Breast epithelium (tissue), 4 donors: ENCODE data around the gene TAS2R39. TPM values are rescaled to one million over a fixed set of nuclear protein-coding genes. Genes with fewer than 3 reads are reported as not detected.

ENCODE experiments used
- DNase-seq, 2 donors: peaks; one replicate each; pipeline ENCODE4 v3.0.0-alpha.2; 2019; ENCODE audit warnings: low spot score in 2 of 2
- H3K27ac ChIP-seq, 2 donors: fragments of 200-600 bp; sonication (generic) in 1 of 2; one replicate each; pipeline ENCODE4 v1.5.1; 2016 to 2019; ENCODE audit warnings: mild to moderate bottlenecking in 1 of 2
- H3K27me3 ChIP-seq, 2 donors: fragments of 200-600 bp; sonication (generic) in 1 of 2; one replicate each; pipeline versions ENCODE4 v1.5.1 to v1.6.0; 2017 to 2019; ENCODE audit warnings: control low read depth in 1 of 2, mild to moderate bottlenecking in 1 of 2
- H3K36me3 ChIP-seq: fragments of 200-600 bp; one replicate; pipeline ENCODE4 v1.5.1; 2019
- H3K4me1 ChIP-seq, 2 donors: fragments of 200-600 bp; sonication (generic); one replicate each; pipeline ENCODE4 v1.5.1; 2016 to 2019; ENCODE audit warnings: control low read depth in 1 of 2
- H3K4me3 ChIP-seq, 3 donors: fragments of 200-600 bp; sonication (generic); 1 replicate in 2 of 3; 2 replicates in 1 of 3; pipeline ENCODE4 v1.5.1; 2016 to 2019; ENCODE audit warnings: mild to moderate bottlenecking in 3 of 3, moderate library complexity in 2 of 3
- H3K9me3 ChIP-seq, 2 donors: fragments of 200-600 bp; sonication (generic) in 1 of 2; one replicate each; pipeline ENCODE4 v1.5.1; 2016 to 2019; ENCODE audit warnings: control low read depth in 1 of 2
- CTCF ChIP-seq, 3 donors: fragments of 450-650 bp; IDR thresholded peaks; one replicate each; pipeline ENCODE4 v1.5.1; 2016 to 2017; ENCODE audit warnings: antibody characterized with exemption in 3 of 3, mild to moderate bottlenecking in 3 of 3, moderate library complexity in 3 of 3
- POLR2A ChIP-seq: fragments of 450-650 bp; IDR thresholded peaks from one replicate; pipeline ENCODE4 v1.6.1; 2016; ENCODE audit warnings: antibody characterized with exemption, mild to moderate bottlenecking, moderate library complexity
- POLR2AphosphoS5 ChIP-seq, 3 donors: sonication (generic); formaldehyde crosslinking; IDR thresholded peaks; one replicate each; pipeline ENCODE4 v1.6.1; 2017; ENCODE audit warnings: antibody characterized with exemption in 3 of 3
- intact Hi-C: fragments of 100-400 bp; cut with DNase I; formaldehyde crosslinking; loops from one replicate; pipeline ENCODE4 v1.15.1; 2023; ENCODE audit warnings: low total_unique reads
- total RNA-seq, 3 donors: library from RNA; depleted of rRNA; stranded (reverse); fragments of >200 nt; gene quantifications; one replicate each; pipeline ENCODE4 v1.1.0, GENCODE V29; 2016

Gene TAS2R39
- total RNA-seq, 3 donors from 2014 or later: not detected

DNA sequence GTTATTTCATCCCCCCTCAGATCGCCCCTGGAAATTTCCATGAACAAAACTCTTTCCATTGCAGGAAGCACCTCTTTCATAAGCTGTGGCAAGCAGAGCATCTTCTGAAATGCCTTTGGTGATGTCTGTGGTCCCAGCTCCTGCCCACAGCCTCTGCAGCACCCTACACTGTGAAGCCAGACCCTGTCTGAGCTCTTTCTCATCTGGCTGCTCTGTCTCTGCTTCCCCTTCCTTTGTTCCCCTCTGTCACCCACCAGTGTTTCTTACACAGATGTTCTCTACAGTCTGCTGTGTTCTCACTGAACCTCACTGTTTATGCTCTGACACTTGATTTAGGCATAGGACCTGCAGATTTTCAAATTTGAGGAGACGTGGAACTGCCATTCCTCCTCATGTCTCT, 1.9 kb upstream of the TAS2R39 start:
- no peak for DNase-seq
- intact Hi-C loops: no loop called here
- Histone ChIP-seq H3K27ac (no peak overlapping the region), H3K4me1 (no peaks in the 10 kb centered on the region), H3K36me3 (no peaks in the 10 kb centered on the region), H3K4me3 (no peak overlapping the region), H3K9me3 (peaks cover 6 to 15% of the 10 kb centered on the region in 2 donors), H3K27me3 (no peaks in the 10 kb centered on the region)
- TF ChIP-seq CTCF (IDR thresholded peaks at IDR 0.05): no peak
- TF ChIP-seq POLR2AphosphoS5 (IDR thresholded peaks at IDR 0.05): no peak
- no peak for TF ChIP-seq POLR2A

GRCh38 chr7:143185551-143185950, 2.3 kb downstream of the TAS2R39 start:
- intact Hi-C loops: no loop called here
- no peak for TF ChIP-seq POLR2A
- no peak for TF ChIP-seq POLR2AphosphoS5 (IDR thresholded peaks at IDR 0.05)
- no peak for TF ChIP-seq CTCF (IDR thresholded peaks at IDR 0.05)
- DNase-seq: no peak
- H3K9me3 ChIP-seq: no peaks in the 10 kb centered on the region
- H3K27me3 ChIP-seq: no peaks in the 10 kb centered on the region
- H3K36me3 ChIP-seq: no peaks in the 10 kb centered on the region
- no peak overlapping the region for H3K4me3 ChIP-seq
- H3K4me1 ChIP-seq: no peaks in the 10 kb centered on the region
- H3K27ac ChIP-seq: no peak overlapping the region

- H3K4me1 ChIP-seq: no peaks in the 10 kb centered on the region
- H3K9me3 ChIP-seq: no peaks in the 10 kb centered on the region
- H3K4me3 ChIP-seq: no peak overlapping the region
- intact Hi-C loops: no loop called here
- TF ChIP-seq POLR2AphosphoS5 (IDR thresholded peaks at IDR 0.05): no peak
- no peak for TF ChIP-seq CTCF (IDR thresholded peaks at IDR 0.05)
- TF ChIP-seq POLR2A: no peak
- H3K27me3 ChIP-seq: no peaks in the 10 kb centered on the region
- no peak for DNase-seq
- no peak overlapping the region for H3K27ac ChIP-seq
- no peaks in the 10 kb centered on the region for H3K36me3 ChIP-seq
Measured at GRCh38 chr7:143188994-143189393, 5.8 kb downstream of the TAS2R39 start.

- intact Hi-C loops: no loop called here
- TF ChIP-seq POLR2AphosphoS5 (IDR thresholded peaks at IDR 0.05) (no peak), POLR2A (no peak), CTCF (IDR thresholded peaks at IDR 0.05) (no peak)
- H3K4me3 ChIP-seq: no peak overlapping the region
- H3K27me3 ChIP-seq: no peaks in the 10 kb centered on the region
- no peak for DNase-seq
- no peak overlapping the region for H3K27ac ChIP-seq
- H3K9me3 ChIP-seq: no peaks in the 10 kb centered on the region
- H3K4me1 ChIP-seq: no peaks in the 10 kb centered on the region
- no peaks in the 10 kb centered on the region for H3K36me3 ChIP-seq
Measured at GRCh38 chr7:143193880-143194279, 10.7 kb downstream of the TAS2R39 start.

DNA sequence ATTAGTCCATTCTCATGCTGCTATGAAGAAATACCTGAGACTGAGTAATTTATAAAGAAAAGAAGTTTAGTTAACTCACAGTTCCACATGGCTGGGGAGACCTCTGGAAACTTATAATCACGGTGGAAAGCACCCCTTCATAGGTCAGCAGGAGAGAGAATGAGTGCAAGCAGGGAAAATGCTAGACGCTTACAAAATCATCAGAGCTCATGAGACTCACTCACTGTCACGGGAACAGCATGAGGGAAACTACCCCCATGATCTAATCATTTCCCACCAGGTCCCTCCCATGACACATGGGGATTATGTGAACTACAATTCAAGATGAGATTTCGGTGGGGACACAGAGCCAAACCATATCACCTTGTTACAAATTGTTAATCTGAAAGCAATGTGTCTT, 15.8 kb downstream of the TAS2R39 start:
- TF ChIP-seq POLR2A (no peak), POLR2AphosphoS5 (IDR thresholded peaks at IDR 0.05) (no peak)
- Histone ChIP-seq H3K9me3 (no peaks in the 10 kb centered on the region), H3K4me3 (no peak overlapping the region), H3K4me1 (no peaks in the 10 kb centered on the region), H3K27me3 (no peaks in the 10 kb centered on the region), H3K27ac (no peak overlapping the region), H3K36me3 (no peaks in the 10 kb centered on the region)
- DNase-seq: no peak
- intact Hi-C loops: no loop called here

GRCh38 chr7:143202161-143202560, 18.9 kb downstream of the TAS2R39 start:
- H3K27me3 ChIP-seq: no peaks in the 10 kb centered on the region
- no peak for TF ChIP-seq POLR2A
- TF ChIP-seq POLR2AphosphoS5 (IDR thresholded peaks at IDR 0.05): no peak
- TF ChIP-seq CTCF (IDR thresholded peaks at IDR 0.05): no peak
- H3K27ac ChIP-seq: no peak overlapping the region
- no peak for DNase-seq
- no peaks in the 10 kb centered on the region for H3K9me3 ChIP-seq
- no peaks in the 10 kb centered on the region for H3K4me1 ChIP-seq
- H3K36me3 ChIP-seq: no peaks in the 10 kb centered on the region
- H3K4me3 ChIP-seq: no peak overlapping the region
- intact Hi-C loops: no loop called here
